ENCODE results near the gene WDR31. TPM values are rescaled to one million over a fixed set of nuclear protein-coding genes. Genes with fewer than 3 reads are reported as not detected.

Gene WDR31
- polyA plus RNA-seq, 3 donors, result 0.05 to 0.11 TPM; not detected in 1

- 100% methylated on average over 2 of the region's 5 CpGs for WGBS (ENCODE audit: insufficient coverage)
- no peak for DNase-seq
- H3K4me1 Mint-ChIP-seq, result no peaks in the 10 kb centered on the region
Observed at GRCh38 chr9:113313261-113313660, 26.8 kb downstream of the WDR31 start.

GRCh38 chr9:113311961-113312360, 28.1 kb downstream of the WDR31 start:
- peak overlapping the region in 1 of 7 donors; percentile 46 for H3K27ac Mint-ChIP-seq
- Histone ChIP-seq H3K79me2 (ENCODE audit: insufficient read depth, low read length) (no peaks in the 10 kb centered on the region), H3K9me3 (replicated peaks in 1 of 2; ENCODE audit: control insufficient read depth in 1 of 2, insufficient read depth in 1 of 2, low read length in 2 of 2) (no peaks in the 10 kb centered on the region), H3K27me3 (ENCODE audit: control insufficient read depth in 2 of 2, insufficient read depth in 2 of 2, low read length in 2 of 2) (no peaks in the 10 kb centered on the region), H3K27ac (ENCODE audit: low read depth in 1 of 2, low read length in 2 of 2) (no peak overlapping the region), H3K4me3 (replicated peaks in 1 of 3; ENCODE audit: low read depth in 2 of 3, low read length in 3 of 3) (no peak overlapping the region), H2AFZ (ENCODE audit: insufficient read depth, low read depth, low read length, poor library complexity, severe bottlenecking) (peak overlapping the region; percentile 17), H3K4me1 (ENCODE audit: control insufficient read depth in 1 of 2, insufficient read depth in 2 of 2, low read length in 2 of 2) (no peaks in the 10 kb centered on the region), H4K20me1 (ENCODE audit: insufficient read depth, low read length) (no peaks in the 10 kb centered on the region), H3K4me2 (replicated peaks; ENCODE audit: extremely low read depth, low read length, poor library complexity, severe bottlenecking) (no peak overlapping the region), H3K36me3 (replicated peaks in 1 of 2; ENCODE audit: control insufficient read depth in 1 of 2, insufficient read depth in 2 of 2, low read length in 2 of 2) (no peaks in the 10 kb centered on the region), H3K9ac (ENCODE audit: insufficient read depth, low read length, poor library complexity, severe bottlenecking) (no peak overlapping the region)
- no peaks in the 10 kb centered on the region for H3K4me1 Mint-ChIP-seq
- no peaks in the 10 kb centered on the region for H3K36me3 Mint-ChIP-seq
- H3K27me3 Mint-ChIP-seq (ENCODE audit: low read depth in 3 of 3), result peaks cover 0 to 2% (median 0%) of the 10 kb centered on the region in 3 donors
- TF ChIP-seq CTCF (IDR thresholded peaks at IDR 0.05), result no peak
- no peak overlapping the region for H3K4me3 Mint-ChIP-seq
- H3K9me3 Mint-ChIP-seq, result peaks cover 0 to 2% (median 0%) of the 10 kb centered on the region in 7 donors
- no peak for DNase-seq
- intact Hi-C loops (cut with micrococcal nuclease), result no loop called here
- no CpG with 5 or more reads among the region's 3 CpGs for WGBS (ENCODE audit: insufficient coverage)

More at GRCh38 chr9:113313261-113313660, 26.8 kb downstream of the WDR31 start:
- no peak for TF ChIP-seq CTCF (IDR thresholded peaks at IDR 0.05)
- H3K4me3 ChIP-seq (replicated peaks in 1 of 3; ENCODE audit: low read depth in 2 of 3, low read length in 3 of 3), result no peak overlapping the region
- H3K27me3 ChIP-seq (ENCODE audit: control insufficient read depth in 2 of 2, insufficient read depth in 2 of 2, low read length in 2 of 2), result no peaks in the 10 kb centered on the region
- Mint-ChIP-seq H3K36me3 (no peaks in the 10 kb centered on the region), H3K9me3 (peaks cover 0 to 2% (median 0%) of the 10 kb centered on the region in 7 donors), H3K27me3 (ENCODE audit: low read depth in 3 of 3) (no peaks in the 10 kb centered on the region), H3K27ac (no peak overlapping the region), H3K4me3 (no peak overlapping the region)
- H3K36me3 ChIP-seq (replicated peaks in 1 of 2; ENCODE audit: control insufficient read depth in 1 of 2, insufficient read depth in 2 of 2, low read length in 2 of 2), result no peaks in the 10 kb centered on the region
- H4K20me1 ChIP-seq (ENCODE audit: insufficient read depth, low read length), result no peaks in the 10 kb centered on the region
- H2AFZ ChIP-seq (ENCODE audit: insufficient read depth, low read depth, low read length, poor library complexity, severe bottlenecking), result no peak overlapping the region
- no peaks in the 10 kb centered on the region for H3K4me1 ChIP-seq (ENCODE audit: control insufficient read depth in 1 of 2, insufficient read depth in 2 of 2, low read length in 2 of 2)
- intact Hi-C loops (cut with micrococcal nuclease), result no loop called here
- no peak overlapping the region for H3K4me2 ChIP-seq (replicated peaks; ENCODE audit: extremely low read depth, low read length, poor library complexity, severe bottlenecking)
- H3K9me3 ChIP-seq (replicated peaks in 1 of 2; ENCODE audit: control insufficient read depth in 1 of 2, insufficient read depth in 1 of 2, low read length in 2 of 2), result no peaks in the 10 kb centered on the region
- H3K79me2 ChIP-seq (ENCODE audit: insufficient read depth, low read length), result no peaks in the 10 kb centered on the region
- H3K9ac ChIP-seq (ENCODE audit: insufficient read depth, low read length, poor library complexity, severe bottlenecking), result no peak overlapping the region
- H3K27ac ChIP-seq (ENCODE audit: low read depth in 1 of 2, low read length in 2 of 2), result no peak overlapping the region

Measured in CD14-positive monocyte (primary cell).